ENCODE results near the gene OR4D5. TPM values are rescaled to one million over a fixed set of nuclear protein-coding genes. Genes with fewer than 3 reads are reported as not detected.

The OR4D5 gene
- total and polyA plus RNA-seq, 4 donors, result 0.19 TPM; not detected in 3

GRCh38 chr11:123943738-123944137 lies 4.3 kb downstream of the OR4D5 start, which contains the start of gene OR6T1:
OR6T1 (minus strand) TSS chr11:123943838; CDS start chr11:123943838, 0 bp downstream.
- no peak within 1 kb of the TSS for H3K27ac ChIP-seq (ENCODE audit: low read depth in 1 of 2, low read length in 2 of 2)
- H3K27me3 ChIP-seq (ENCODE audit: control insufficient read depth in 4 of 4, insufficient read depth in 4 of 4, low read length in 3 of 4), result no peaks in the 10 kb centered on the region
- WGBS, result 85% methylated on average over 3 of the region's 3 CpGs
- H3K9ac ChIP-seq (ENCODE audit: low read depth in 1 of 2, low read length in 2 of 2), result no peak within 1 kb of the TSS
- no peaks in the 10 kb centered on the region for H3K4me1 ChIP-seq (ENCODE audit: control insufficient read depth in 4 of 4, insufficient read depth in 4 of 4, low read length in 3 of 4)
- H3K36me3 ChIP-seq (ENCODE audit: control insufficient read depth in 4 of 4, insufficient read depth in 3 of 4, low read depth in 1 of 4, low read length in 3 of 4), result no peaks in the 10 kb centered on the region
- peaks cover 0 to 2% (median 0%) of the 10 kb centered on the region in 4 donors for H3K9me3 ChIP-seq (ENCODE audit: control insufficient read depth in 4 of 4, low read length in 3 of 4)
- no peak for TF ChIP-seq FOXA2 (IDR thresholded peaks at IDR 0.05)
- no peak for TF ChIP-seq RXRA (IDR thresholded peaks at IDR 0.05)
- no peak for TF ChIP-seq FOXA1 (IDR thresholded peaks at IDR 0.05)
- no peak for TF ChIP-seq EGR1 (IDR thresholded peaks at IDR 0.05; ENCODE audit: low read depth in 2 of 2)
- no peak for TF ChIP-seq ZBTB33 (IDR thresholded peaks at IDR 0.05)
- no peak for TF ChIP-seq YY1 (IDR thresholded peaks at IDR 0.05)
- no peak for TF ChIP-seq HNF4A (conservative IDR thresholded peaks at IDR 0.05)
- no peak within 1 kb of the TSS for H3K4me3 ChIP-seq (ENCODE audit: low read depth in 1 of 3, low read length in 3 of 3)
- no peak for DNase-seq (ENCODE audit: low spot score)

- H3K36me3 ChIP-seq (ENCODE audit: control insufficient read depth in 4 of 4, insufficient read depth in 3 of 4, low read depth in 1 of 4, low read length in 3 of 4), result no peaks in the 10 kb centered on the region
- H3K4me1 ChIP-seq (ENCODE audit: control insufficient read depth in 4 of 4, insufficient read depth in 4 of 4, low read length in 3 of 4), result no peaks in the 10 kb centered on the region
- no peak overlapping the region for H3K9ac ChIP-seq (ENCODE audit: low read depth in 1 of 2, low read length in 2 of 2)
- TF ChIP-seq GABPA (IDR thresholded peaks at IDR 0.05 in 1 of 2, conservative IDR thresholded peaks at IDR 0.05 in 1 of 2) (no peak), JUND (IDR thresholded peaks at IDR 0.05) (no peak), CTCF (IDR thresholded peaks at IDR 0.05; ENCODE audit: low read depth, low read length, missing input control) (no peak), RAD21 (IDR thresholded peaks at IDR 0.05) (no peak), TAF1 (conservative IDR thresholded peaks at IDR 0.05) (no peak), RXRA (IDR thresholded peaks at IDR 0.05) (no peak), ATF3 (IDR thresholded peaks at IDR 0.05) (no peak)
- no peaks in the 10 kb centered on the region for H3K27me3 ChIP-seq (ENCODE audit: control insufficient read depth in 4 of 4, insufficient read depth in 4 of 4, low read length in 3 of 4)
- no peak overlapping the region for H3K27ac ChIP-seq (ENCODE audit: low read depth in 1 of 2, low read length in 2 of 2)
- no peak overlapping the region for H3K4me3 ChIP-seq (ENCODE audit: low read depth in 1 of 3, low read length in 3 of 3)
- DNase-seq (ENCODE audit: low spot score), result no peak
- H3K9me3 ChIP-seq (ENCODE audit: control insufficient read depth in 4 of 4, low read length in 3 of 4), result peaks cover 0 to 2% (median 0%) of the 10 kb centered on the region in 4 donors
- WGBS, result 22% methylated on average over 1 of the region's 1 CpG
Measured at GRCh38 chr11:123945132-123945531, 5.7 kb downstream of the OR4D5 start.

- Histone ChIP-seq H3K4me1 (ENCODE audit: control insufficient read depth in 4 of 4, insufficient read depth in 4 of 4, low read length in 3 of 4) (no peaks in the 10 kb centered on the region), H3K4me3 (ENCODE audit: low read depth in 1 of 3, low read length in 3 of 3) (no peak overlapping the region), H3K9me3 (ENCODE audit: control insufficient read depth in 4 of 4, low read length in 3 of 4) (peaks cover 0 to 3% (median 0%) of the 10 kb centered on the region in 4 donors), H3K9ac (ENCODE audit: low read depth in 1 of 2, low read length in 2 of 2) (no peak overlapping the region), H3K27me3 (ENCODE audit: control insufficient read depth in 4 of 4, insufficient read depth in 4 of 4, low read length in 3 of 4) (no peaks in the 10 kb centered on the region), H3K36me3 (ENCODE audit: control insufficient read depth in 4 of 4, insufficient read depth in 3 of 4, low read depth in 1 of 4, low read length in 3 of 4) (no peaks in the 10 kb centered on the region), H3K27ac (ENCODE audit: low read depth in 1 of 2, low read length in 2 of 2) (no peak overlapping the region)
- no peak for DNase-seq (ENCODE audit: low spot score)
- TF ChIP-seq RAD21 (IDR thresholded peaks at IDR 0.05) (no peak), FOXA2 (IDR thresholded peaks at IDR 0.05) (no peak), CTCF (IDR thresholded peaks at IDR 0.05; ENCODE audit: low read depth, low read length, missing input control) (no peak), MAX (IDR thresholded peaks at IDR 0.05) (no peak), REST (IDR thresholded peaks at IDR 0.05) (no peak), YY1 (IDR thresholded peaks at IDR 0.05) (no peak), HNF4A (conservative IDR thresholded peaks at IDR 0.05) (no peak), SP1 (IDR thresholded peaks at IDR 0.05) (no peak), ATF3 (IDR thresholded peaks at IDR 0.05) (no peak)
Measured at GRCh38 chr11:123956752-123957151, 17.3 kb downstream of the OR4D5 start.
